CD4-positive, alpha-beta memory T cell (primary cell): ENCODE measurements around the gene OOSP1. TPM values are rescaled to one million over a fixed set of nuclear protein-coding genes. Genes with fewer than 3 reads are reported as not detected.

Source experiments
- CTCF ChIA-PET: fragments of 350-600 bp; sonication (Branson Sonifier 250); formaldehyde crosslinking; loops from one replicate; lab custom pipeline; 2021; ENCODE audit warnings: inconsistent platforms; ENCODE audit not compliant: partially characterized antibody; lab: Charles Lee
- POLR2A ChIA-PET: fragments of 350-600 bp; sonication (Branson Sonifier 250); formaldehyde crosslinking; loops from one replicate; lab custom pipeline; 2021; ENCODE audit not compliant: partially characterized antibody; lab: Charles Lee
- DNase-seq, 5 donors: peaks; one replicate each; pipeline versions ENCODE4 v3.0.0 to v3.0.0-alpha.2; 2020 to 2022; ENCODE audit warnings: mixed read lengths in 1 of 5
- H3K27ac ChIP-seq: one replicate; pipeline ENCODE4 v1.7.0; 2013; ENCODE audit warnings: low read depth, low read length
- H3K27me3 ChIP-seq: 2 replicates; pipeline ENCODE4 v1.7.0; 2013; ENCODE audit warnings: mild to moderate bottlenecking, low read length, moderate library complexity; ENCODE audit not compliant: insufficient read depth
- H3K36me3 ChIP-seq: 2 replicates; pipeline ENCODE4 v1.7.0; 2013; ENCODE audit warnings: mild to moderate bottlenecking, low read length, moderate library complexity; ENCODE audit not compliant: insufficient read depth
- H3K4me1 ChIP-seq: 2 replicates; pipeline ENCODE4 v1.7.0; 2013; ENCODE audit warnings: mild to moderate bottlenecking, low read length, moderate library complexity; ENCODE audit not compliant: insufficient read depth
- H3K4me3 ChIP-seq, 2 donors: one replicate each; pipeline ENCODE4 v1.7.0; 2013; ENCODE audit warnings: low read length in 2 of 2, mild to moderate bottlenecking in 1 of 2
- H3K9me3 ChIP-seq, 2 donors: one replicate each; pipeline ENCODE4 v1.7.0; 2013; ENCODE audit warnings: low read length in 2 of 2, control low read depth in 1 of 2; ENCODE audit not compliant: control insufficient read depth in 1 of 2
- H3K27ac Mint-ChIP-seq, 7 donors: one replicate each; pipeline ENCODE4 v1.8.0; 2020 to 2021; ENCODE audit warnings: mixed read lengths in 7 of 7, mild to moderate bottlenecking in 6 of 7, inconsistent platforms in 3 of 7, moderate library complexity in 3 of 7
- H3K27me3 Mint-ChIP-seq, 2 donors: one replicate each; pipeline ENCODE4 v1.8.0; 2020 to 2021; ENCODE audit warnings: mixed read lengths in 2 of 2
- H3K36me3 Mint-ChIP-seq, 2 donors: one replicate each; pipeline ENCODE4 v1.8.0; 2020 to 2021; ENCODE audit warnings: mixed read lengths in 2 of 2, inconsistent platforms in 1 of 2, mild to moderate bottlenecking in 1 of 2
- H3K4me1 Mint-ChIP-seq, 4 donors: one replicate each; pipeline ENCODE4 v1.8.0; 2020 to 2021; ENCODE audit warnings: mixed read lengths in 4 of 4, mild to moderate bottlenecking in 1 of 4
- H3K4me3 Mint-ChIP-seq, 8 donors: one replicate each; pipeline ENCODE4 v1.8.0; 2020 to 2021; ENCODE audit warnings: mixed read lengths in 8 of 8, mild to moderate bottlenecking in 7 of 8, moderate library complexity in 6 of 8, inconsistent platforms in 3 of 8
- H3K9me3 Mint-ChIP-seq, 8 donors: one replicate each; pipeline ENCODE4 v1.8.0; 2020 to 2021; ENCODE audit warnings: mixed read lengths in 8 of 8, mild to moderate bottlenecking in 5 of 8, inconsistent platforms in 3 of 8, moderate library complexity in 1 of 8
- intact Hi-C: fragments of 100-400 bp; cut with micrococcal nuclease; formaldehyde crosslinking; loops from one replicate; pipeline ENCODE4 v1.15.1; 2023
- polyA plus RNA-seq, 2 donors: library from polyadenylated mRNA; unstranded; fragments of 300-500 nt; fragmentation: Illumina TruSeq; gene quantifications; one replicate each; pipeline ENCODE4 v1.2.3, GENCODE V29; 2021
- total RNA-seq, 2 experiments: library from RNA; stranded (reverse); gene quantifications; one replicate each; pipeline ENCODE4 v1.2.3, GENCODE V29; 2021

Gene OOSP1
- total RNA-seq (not detected), polyA plus RNA-seq (not detected)

- H3K36me3 Mint-ChIP-seq, result no peaks in the 10 kb centered on the region
- Histone ChIP-seq H3K27me3 (no peaks in the 10 kb centered on the region), H3K9me3 (no peaks in the 10 kb centered on the region), H3K4me3 (no peak within 1 kb of the TSS), H3K4me1 (no peaks in the 10 kb centered on the region), H3K36me3 (no peaks in the 10 kb centered on the region), H3K27ac (no peak within 1 kb of the TSS)
- no peak within 1 kb of the TSS for H3K4me3 Mint-ChIP-seq
- no peaks in the 10 kb centered on the region for H3K4me1 Mint-ChIP-seq
- H3K9me3 Mint-ChIP-seq, result peaks cover 0 to 3% (median 0%) of the 10 kb centered on the region in 8 donors
- no peak for DNase-seq
- H3K27ac Mint-ChIP-seq, result no peak within 1 kb of the TSS
- peaks cover 3 to 19% of the 10 kb centered on the region in 2 donors for H3K27me3 Mint-ChIP-seq
- CTCF ChIA-PET, result no interaction called here
- POLR2A ChIA-PET, result no interaction called here
- intact Hi-C loops, result no loop called here
Measured at GRCh38 chr11:59938132-59938531, at the start of gene OOSP1. TSS of gene OOSP1 (plus strand) at chr11:59938432. CDS start at chr11:59938455, 23 bp downstream.

GRCh38 chr11:59891781-59892181 lies 46.5 kb upstream of the OOSP1 start:
- H3K27ac ChIP-seq, result no peak overlapping the region
- H3K4me3 ChIP-seq, result no peak overlapping the region
- H3K27ac Mint-ChIP-seq, result no peak overlapping the region
- peaks cover 3 to 53% (median 42%) of the 10 kb centered on the region in 8 donors for H3K9me3 Mint-ChIP-seq
- POLR2A ChIA-PET, result no interaction called here
- no peaks in the 10 kb centered on the region for H3K9me3 ChIP-seq
- H3K36me3 ChIP-seq, result no peaks in the 10 kb centered on the region
- H3K4me1 ChIP-seq, result no peaks in the 10 kb centered on the region
- peaks cover 5 to 8% of the 10 kb centered on the region in 2 donors for H3K27me3 Mint-ChIP-seq
- no peak for DNase-seq
- intact Hi-C loops, result no loop called here
- peaks cover 7 to 10% of the 10 kb centered on the region in 2 donors for H3K36me3 Mint-ChIP-seq
- no peak overlapping the region for H3K4me3 Mint-ChIP-seq
- CTCF ChIA-PET, result no interaction called here
- no peaks in the 10 kb centered on the region for H3K4me1 Mint-ChIP-seq
- no peaks in the 10 kb centered on the region for H3K27me3 ChIP-seq

GRCh38 chr11:59894616-59895015 lies 43.6 kb upstream of the OOSP1 start:
- Histone ChIP-seq H3K27ac (no peak overlapping the region), H3K4me1 (no peaks in the 10 kb centered on the region), H3K9me3 (no peaks in the 10 kb centered on the region), H3K36me3 (no peaks in the 10 kb centered on the region), H3K4me3 (no peak overlapping the region), H3K27me3 (no peaks in the 10 kb centered on the region)
- peaks cover 5 to 9% of the 10 kb centered on the region in 2 donors for H3K27me3 Mint-ChIP-seq
- no peak for DNase-seq
- CTCF ChIA-PET, result no interaction called here
- POLR2A ChIA-PET, result no interaction called here
- no peak overlapping the region for H3K4me3 Mint-ChIP-seq
- no peaks in the 10 kb centered on the region for H3K36me3 Mint-ChIP-seq
- intact Hi-C loops, result no loop called here
- H3K9me3 Mint-ChIP-seq, result peaks cover 0 to 25% (median 19%) of the 10 kb centered on the region in 8 donors
- peaks cover 0 to 3% (median 0%) of the 10 kb centered on the region in 4 donors for H3K4me1 Mint-ChIP-seq
- no peak overlapping the region for H3K27ac Mint-ChIP-seq

DNA sequence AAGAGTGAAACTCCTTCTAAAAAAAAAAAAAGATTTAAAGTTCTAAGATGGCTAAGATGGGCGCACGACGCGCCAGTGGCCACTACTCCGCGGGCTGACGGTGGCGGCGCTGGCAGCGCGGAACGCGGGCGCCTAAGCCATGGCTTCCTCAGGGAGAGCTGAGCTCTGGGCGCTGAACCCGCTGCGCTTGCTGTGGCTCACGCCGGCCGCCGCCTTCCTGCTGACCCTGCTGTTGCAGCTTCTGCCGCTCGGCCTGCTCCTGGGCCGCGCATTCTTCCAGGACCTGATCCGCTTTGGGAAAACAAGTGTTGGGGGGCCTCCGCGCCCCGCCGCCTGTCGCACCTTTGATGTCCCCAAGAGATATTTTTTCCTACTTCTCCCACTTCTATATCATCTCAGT lies 40.2 kb upstream of the OOSP1 start:
- Histone ChIP-seq H3K4me3 (no peak overlapping the region), H3K27me3 (no peaks in the 10 kb centered on the region), H3K36me3 (no peaks in the 10 kb centered on the region), H3K9me3 (no peaks in the 10 kb centered on the region), H3K27ac (no peak overlapping the region), H3K4me1 (no peaks in the 10 kb centered on the region)
- no peak for DNase-seq
- POLR2A ChIA-PET, result no interaction called here
- H3K4me3 Mint-ChIP-seq, result no peak overlapping the region
- intact Hi-C loops, result no loop called here
- CTCF ChIA-PET, result no interaction called here
- H3K36me3 Mint-ChIP-seq, result no peaks in the 10 kb centered on the region
- no peak overlapping the region for H3K27ac Mint-ChIP-seq
- H3K4me1 Mint-ChIP-seq, result peaks cover 0 to 3% (median 0%) of the 10 kb centered on the region in 4 donors
- peaks cover 2 to 9% of the 10 kb centered on the region in 2 donors for H3K27me3 Mint-ChIP-seq
- peaks cover 0 to 2% (median 0%) of the 10 kb centered on the region in 8 donors for H3K9me3 Mint-ChIP-seq

GRCh38 chr11:59898650-59899049 lies 39.6 kb upstream of the OOSP1 start:
- H3K4me1 ChIP-seq, result no peaks in the 10 kb centered on the region
- no peaks in the 10 kb centered on the region for H3K36me3 ChIP-seq
- H3K9me3 Mint-ChIP-seq, result peaks cover 0 to 2% (median 0%) of the 10 kb centered on the region in 8 donors
- H3K4me3 ChIP-seq, result no peak overlapping the region
- POLR2A ChIA-PET, result no interaction called here
- CTCF ChIA-PET, result no interaction called here
- H3K27ac ChIP-seq, result no peak overlapping the region
- no peaks in the 10 kb centered on the region for H3K9me3 ChIP-seq
- H3K4me3 Mint-ChIP-seq, result no peak overlapping the region
- intact Hi-C loops, result no loop called here
- no peaks in the 10 kb centered on the region for H3K36me3 Mint-ChIP-seq
- H3K27ac Mint-ChIP-seq, result no peak overlapping the region
- H3K4me1 Mint-ChIP-seq, result peaks cover 0 to 3% (median 0%) of the 10 kb centered on the region in 4 donors
- H3K27me3 ChIP-seq, result no peaks in the 10 kb centered on the region
- peaks cover 2 to 6% of the 10 kb centered on the region in 2 donors for H3K27me3 Mint-ChIP-seq
- DNase-seq, result no peak

DNA sequence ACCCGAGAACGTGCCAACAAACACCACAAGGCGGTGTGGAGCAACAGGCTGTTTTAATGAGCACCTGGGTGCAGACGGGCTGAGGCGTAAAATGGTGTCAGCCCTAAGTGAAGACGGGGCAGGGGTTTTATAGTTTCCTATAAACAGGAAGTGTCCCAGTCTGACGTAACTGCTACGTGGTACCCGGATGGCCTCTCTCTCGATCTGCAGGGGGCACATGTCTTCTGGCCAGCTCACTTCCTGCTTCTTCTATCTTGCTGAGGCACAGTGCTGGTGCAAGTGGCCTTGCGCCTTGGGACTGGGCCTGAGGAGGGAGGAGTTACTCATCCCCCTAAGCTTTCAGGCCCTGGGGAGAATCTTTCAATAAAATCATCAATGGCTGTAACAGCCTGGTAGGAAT lies 38.7 kb upstream of the OOSP1 start:
- H3K27me3 ChIP-seq, result no peaks in the 10 kb centered on the region
- intact Hi-C loops, result no loop called here

DNA sequence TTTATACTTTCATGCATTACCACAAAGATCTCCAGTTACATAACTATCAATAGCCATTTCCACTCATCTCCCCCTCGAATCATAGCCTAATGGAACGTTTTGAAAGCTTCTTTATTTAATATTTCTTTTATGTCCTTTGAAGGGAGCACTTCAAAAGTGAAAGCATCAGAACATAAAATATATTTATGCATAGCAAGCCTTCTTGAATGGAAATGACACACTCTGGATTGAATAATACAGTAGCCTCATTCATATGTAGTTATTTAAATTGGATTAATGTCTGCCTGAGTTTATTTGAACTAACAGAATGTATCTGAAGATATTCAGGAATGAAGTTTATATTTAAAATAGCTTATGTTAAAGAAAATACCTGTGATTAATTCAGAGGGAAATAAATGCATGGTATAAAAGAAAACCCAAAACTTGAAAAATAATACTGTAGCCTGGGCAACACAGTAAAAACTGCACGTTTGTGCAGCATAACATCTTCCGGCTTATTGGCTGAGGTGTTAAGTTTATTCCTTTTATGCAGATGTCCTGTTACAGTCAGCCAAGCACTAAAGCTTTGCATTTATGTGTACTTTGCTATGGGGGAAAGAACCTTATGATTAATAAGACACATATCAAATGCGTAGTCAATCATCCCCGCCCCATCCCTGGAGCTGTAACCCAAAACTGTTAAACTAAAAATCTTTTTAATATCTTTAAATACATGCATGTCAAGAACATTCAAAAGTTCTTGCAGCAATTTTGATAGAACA lies 37.7 kb upstream of the OOSP1 start:
- Histone ChIP-seq H3K27ac (no peak overlapping the region), H3K27me3 (no peaks in the 10 kb centered on the region), H3K36me3 (no peaks in the 10 kb centered on the region), H3K9me3 (no peaks in the 10 kb centered on the region), H3K4me1 (no peaks in the 10 kb centered on the region), H3K4me3 (no peak overlapping the region)
- peaks cover 0 to 3% (median 0%) of the 10 kb centered on the region in 4 donors for H3K4me1 Mint-ChIP-seq
- no peaks in the 10 kb centered on the region for H3K36me3 Mint-ChIP-seq
- intact Hi-C loops, result no loop called here
- CTCF ChIA-PET, result no interaction called here
- POLR2A ChIA-PET, result no interaction called here
- peaks cover 0 to 4% (median under 1%) of the 10 kb centered on the region in 8 donors for H3K9me3 Mint-ChIP-seq
- no peak overlapping the region for H3K27ac Mint-ChIP-seq
- no peak for DNase-seq
- peaks cover 2 to 4% of the 10 kb centered on the region in 2 donors for H3K27me3 Mint-ChIP-seq
- H3K4me3 Mint-ChIP-seq, result no peak overlapping the region

More for the DNA sequence above, 38.7 kb upstream of the OOSP1 start:
- ChIA-PET CTCF (no interaction called here), POLR2A (no interaction called here)
- Mint-ChIP-seq H3K27ac (no peak overlapping the region), H3K4me1 (peaks cover 0 to 3% (median 0%) of the 10 kb centered on the region in 4 donors), H3K36me3 (no peaks in the 10 kb centered on the region), H3K27me3 (peaks cover 2 to 6% of the 10 kb centered on the region in 2 donors), H3K9me3 (peaks cover 0 to 2% (median 0%) of the 10 kb centered on the region in 8 donors), H3K4me3 (no peak overlapping the region)
- H3K4me1 ChIP-seq, result no peaks in the 10 kb centered on the region
- no peaks in the 10 kb centered on the region for H3K36me3 ChIP-seq
- no peaks in the 10 kb centered on the region for H3K9me3 ChIP-seq
- H3K4me3 ChIP-seq, result no peak overlapping the region
- DNase-seq, result no peak
- H3K27ac ChIP-seq, result no peak overlapping the region
